Neural progenitor cell (in vitro differentiated cells): Measurements from ENCODE around the gene NUAK2.

Source experiments
- EZH2phosphoT487 ChIP-seq: fragments of 200-600 bp; sonication (generic); IDR thresholded peaks from 2 replicates; pipeline ENCODE4 v1.6.1; 2017; ENCODE audit warnings: antibody characterized with exemption
- TF ChIP-seq, protein P1 (sequence below): fragments of 200-600 bp; sonication (generic); IDR thresholded peaks from 2 replicates; pipeline ENCODE4 v1.5.1; 2017; ENCODE audit warnings: antibody characterized with exemption, mild to moderate bottlenecking

DNA sequence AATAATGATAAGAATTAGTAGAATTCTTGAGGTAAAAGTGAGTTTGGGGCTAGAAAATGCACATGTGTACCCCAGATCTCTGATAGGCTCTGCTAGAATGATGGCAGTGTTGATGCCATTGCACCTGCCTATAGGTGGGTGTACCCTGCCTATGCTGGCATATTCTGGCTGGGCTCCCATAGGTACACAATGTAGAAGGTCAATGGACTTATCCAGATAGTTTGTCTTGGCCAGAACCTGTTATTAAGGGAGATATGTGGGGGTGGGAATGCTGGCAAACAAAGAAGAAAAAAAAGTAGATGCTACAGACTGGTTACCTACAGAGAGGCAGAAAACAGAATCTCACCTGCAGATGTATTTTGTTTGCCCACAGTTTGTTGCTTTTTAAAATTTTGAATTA is 49.2 kb upstream of the NUAK2 start:
- TF ChIP-seq EZH2phosphoT487, result no peak
- TF ChIP-seq, protein P1, sequence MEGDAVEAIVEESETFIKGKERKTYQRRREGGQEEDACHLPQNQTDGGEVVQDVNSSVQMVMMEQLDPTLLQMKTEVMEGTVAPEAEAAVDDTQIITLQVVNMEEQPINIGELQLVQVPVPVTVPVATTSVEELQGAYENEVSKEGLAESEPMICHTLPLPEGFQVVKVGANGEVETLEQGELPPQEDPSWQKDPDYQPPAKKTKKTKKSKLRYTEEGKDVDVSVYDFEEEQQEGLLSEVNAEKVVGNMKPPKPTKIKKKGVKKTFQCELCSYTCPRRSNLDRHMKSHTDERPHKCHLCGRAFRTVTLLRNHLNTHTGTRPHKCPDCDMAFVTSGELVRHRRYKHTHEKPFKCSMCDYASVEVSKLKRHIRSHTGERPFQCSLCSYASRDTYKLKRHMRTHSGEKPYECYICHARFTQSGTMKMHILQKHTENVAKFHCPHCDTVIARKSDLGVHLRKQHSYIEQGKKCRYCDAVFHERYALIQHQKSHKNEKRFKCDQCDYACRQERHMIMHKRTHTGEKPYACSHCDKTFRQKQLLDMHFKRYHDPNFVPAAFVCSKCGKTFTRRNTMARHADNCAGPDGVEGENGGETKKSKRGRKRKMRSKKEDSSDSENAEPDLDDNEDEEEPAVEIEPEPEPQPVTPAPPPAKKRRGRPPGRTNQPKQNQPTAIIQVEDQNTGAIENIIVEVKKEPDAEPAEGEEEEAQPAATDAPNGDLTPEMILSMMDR, result no peak
